ENCODE data around the gene TARDBP.

- TF ChIP-seq CTCF (conservative IDR thresholded peaks at IDR 0.05; ENCODE audit: low read depth in 2 of 2) (no peak), CREB1 (CRISPR knock-in tag; IDR thresholded peaks at IDR 0.05; ENCODE audit: low read depth) (no peak), REST (IDR thresholded peaks at IDR 0.05; ENCODE audit: unreplicated experiment) (no peak), JUNB (IDR thresholded peaks at IDR 0.05; ENCODE audit: unreplicated experiment) (no peak), EZH2 (IDR thresholded peaks at IDR 0.05; ENCODE audit: low read depth, unreplicated experiment) (no peak)
Observed at GRCh38 chr1:11026903-11027302, 14.4 kb downstream of the TARDBP start.
